SK-N-MC (cell line): ENCODE measurements around the gene LRRC27.

Source experiments
- DNase-seq: peaks from one replicate; pipeline ENCODE4 v3.0.0-alpha.2; 2011; ENCODE audit warnings: low read depth, low spot score
- H3K27ac ChIP-seq: fragments of 200-600 bp; sonication (generic); 2 replicates; pipeline ENCODE4 v1.5.1; 2016; ENCODE audit warnings: mixed run types
- H3K36me3 ChIP-seq: fragments of 200-600 bp; sonication (generic); 2 replicates; pipeline ENCODE4 v1.6.1; 2017; ENCODE audit warnings: antibody characterized with exemption, low read length, mixed read lengths; ENCODE audit not compliant: insufficient read depth
- H3K4me3 ChIP-seq: fragments of 200-600 bp; sonication (generic); 2 replicates; pipeline ENCODE4 v1.5.1; 2016
- H3K9ac ChIP-seq: fragments of 200-600 bp; sonication (generic); 2 replicates; pipeline ENCODE4 v1.8.0; 2017; ENCODE audit warnings: mixed run types, mixed read lengths; ENCODE audit not compliant: insufficient read length
- H3K9me3 ChIP-seq: fragments of 200-600 bp; sonication (generic); 2 replicates; pipeline ENCODE4 v1.6.1; 2017; ENCODE audit warnings: low read depth, mild to moderate bottlenecking, antibody characterized with exemption, low read length, moderate library complexity, mixed read lengths
- EZH2 ChIP-seq: fragments of 200-600 bp; sonication (generic); IDR thresholded peaks from one replicate; pipeline ENCODE4 v1.6.1; 2017; ENCODE audit warnings: antibody characterized with exemption
- FOXP2 ChIP-seq: optimal IDR thresholded peaks from 2 replicates; pipeline ENCODE3; 2011; ENCODE audit warnings: mild to moderate bottlenecking, moderate library complexity; ENCODE audit not compliant: insufficient read depth; ENCODE audit errors: extremely low read length, control extremely low read depth
- POLR2AphosphoS5 ChIP-seq: IDR thresholded peaks from 2 replicates; pipeline ENCODE4 v1.6.1; 2012; ENCODE audit warnings: mild to moderate bottlenecking, low read depth, low read length, borderline replicate concordance

The LRRC27 gene

DNA sequence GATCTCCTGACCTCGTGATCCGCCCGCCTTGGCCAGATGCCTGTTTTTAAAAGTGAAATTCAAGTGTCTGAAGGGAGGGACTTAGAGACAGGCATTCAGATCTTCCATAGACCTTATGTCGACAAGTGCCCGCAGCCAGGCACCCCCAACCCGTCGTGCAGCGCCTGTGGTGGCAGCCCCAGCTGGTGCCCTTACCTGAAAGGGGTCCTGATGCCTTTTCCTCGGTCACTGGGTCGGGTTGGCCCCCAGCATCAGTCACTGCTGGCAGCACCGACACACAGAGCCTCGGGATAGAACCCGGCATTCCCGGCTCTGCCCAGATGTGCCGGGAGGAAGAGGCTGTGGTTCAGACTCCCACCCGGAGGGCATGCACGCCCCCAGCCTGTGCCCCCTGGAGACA, 23.3 kb downstream of the LRRC27 start:
- TF ChIP-seq EZH2 (no peak), FOXP2 (no peak), POLR2AphosphoS5 (no peak)
- Histone ChIP-seq H3K9me3 (no peaks in the 10 kb centered on the region), H3K4me3 (no peak overlapping the region), H3K9ac (no peak overlapping the region), H3K36me3 (no peaks in the 10 kb centered on the region), H3K27ac (no peak overlapping the region)
- no peak for DNase-seq

DNA sequence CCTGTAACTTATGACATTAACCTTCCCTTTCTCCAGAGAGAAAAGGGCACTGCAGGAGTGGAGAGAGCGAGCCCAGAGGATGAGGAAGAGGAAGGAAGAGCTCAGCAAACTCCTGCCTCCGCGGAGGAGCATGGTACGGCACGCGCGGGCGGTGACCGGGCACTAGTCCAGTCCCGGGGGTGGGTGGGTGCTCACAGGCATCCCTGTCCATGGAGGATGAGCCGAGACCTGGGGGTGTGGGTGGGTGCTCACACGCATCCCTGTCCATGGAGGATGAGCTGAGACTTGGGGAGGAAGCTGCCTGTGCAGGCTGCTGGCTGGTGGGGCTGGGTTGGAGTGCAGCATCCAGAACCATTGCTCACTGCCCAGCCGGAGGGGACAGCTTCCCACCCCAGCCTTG, 23.8 kb downstream of the LRRC27 start:
- TF ChIP-seq EZH2 (no peak), FOXP2 (no peak), POLR2AphosphoS5 (no peak)
- no peaks in the 10 kb centered on the region for H3K9me3 ChIP-seq

GRCh38 chr10:132356621-132357195, 24.7 kb downstream of the LRRC27 start:
- Histone ChIP-seq H3K36me3 (no peaks in the 10 kb centered on the region), H3K9me3 (no peaks in the 10 kb centered on the region), H3K27ac (no peak overlapping the region), H3K4me3 (no peak overlapping the region), H3K9ac (no peak overlapping the region)
- no peak for DNase-seq
- TF ChIP-seq EZH2 (no peak), POLR2AphosphoS5 (no peak), FOXP2 (no peak)

More for the DNA sequence above, 23.8 kb downstream of the LRRC27 start:
- Histone ChIP-seq H3K4me3 (no peak overlapping the region), H3K36me3 (no peaks in the 10 kb centered on the region), H3K27ac (no peak overlapping the region), H3K9ac (no peak overlapping the region)
- DNase-seq = no peak

- no peaks in the 10 kb centered on the region for H3K9me3 ChIP-seq
- TF ChIP-seq FOXP2 (no peak), POLR2AphosphoS5 (no peak), EZH2 (no peak)
- H3K36me3 ChIP-seq = no peaks in the 10 kb centered on the region
- no peak overlapping the region for H3K4me3 ChIP-seq
- H3K27ac ChIP-seq = no peak overlapping the region
- DNase-seq = no peak
- no peak overlapping the region for H3K9ac ChIP-seq
Observed at GRCh38 chr10:132357286-132358058, 25.5 kb downstream of the LRRC27 start.

- no peaks in the 10 kb centered on the region for H3K9me3 ChIP-seq
- no peak for DNase-seq
Observed at GRCh38 chr10:132359305-132360040, 27.5 kb downstream of the LRRC27 start.

GRCh38 chr10:132360766-132361447, 28.9 kb downstream of the LRRC27 start:
- Histone ChIP-seq H3K36me3 (no peaks in the 10 kb centered on the region; the same call in 1 of the 2 replicates), H3K9me3 (no peaks in the 10 kb centered on the region), H3K9ac (no peak overlapping the region), H3K4me3 (no peak overlapping the region), H3K27ac (no peak overlapping the region)
- no peak for DNase-seq
- TF ChIP-seq FOXP2 (no peak), POLR2AphosphoS5 (no peak), EZH2 (no peak)

More at GRCh38 chr10:132359305-132360040, 27.5 kb downstream of the LRRC27 start:
- Histone ChIP-seq H3K27ac (no peak overlapping the region), H3K4me3 (no peak overlapping the region), H3K36me3 (no peaks in the 10 kb centered on the region; the same call in 1 of the 2 replicates), H3K9ac (no peak overlapping the region)
- TF ChIP-seq EZH2 = no peak
- no peak for TF ChIP-seq POLR2AphosphoS5
- no peak for TF ChIP-seq FOXP2

DNA sequence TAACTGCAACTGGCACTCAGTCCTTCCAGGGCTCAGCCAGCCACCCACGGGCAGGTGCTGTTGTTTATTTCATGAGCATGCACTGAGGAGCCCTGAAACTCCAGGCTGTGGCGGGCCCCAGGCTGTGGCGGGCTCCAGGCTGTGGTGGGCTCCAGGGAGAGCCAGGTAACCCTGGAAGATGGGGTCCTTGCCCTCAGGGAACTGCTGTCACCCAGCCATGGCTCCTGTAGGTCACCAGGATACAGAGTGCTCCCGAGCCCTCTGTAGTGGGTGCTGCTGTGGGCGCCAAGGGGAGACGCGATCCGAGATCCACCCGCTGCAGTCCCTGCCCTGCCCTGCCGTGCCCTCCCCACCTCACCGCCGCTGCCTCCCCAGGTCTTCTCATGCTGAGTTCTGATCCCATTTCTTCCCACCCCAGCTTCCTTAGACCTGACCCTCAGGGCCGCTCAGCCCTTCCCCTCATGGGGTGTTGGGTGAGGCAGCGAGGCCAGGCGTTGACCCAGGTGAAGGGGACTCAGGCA, 29.6 kb downstream of the LRRC27 start:
- H3K9ac ChIP-seq = no peak overlapping the region
- H3K36me3 ChIP-seq = no peaks in the 10 kb centered on the region; the same call in 1 of the 2 replicates
- no peak for TF ChIP-seq EZH2
- no peak for TF ChIP-seq FOXP2
- TF ChIP-seq POLR2AphosphoS5 = no peak
- no peak overlapping the region for H3K27ac ChIP-seq
- no peak for DNase-seq
- H3K9me3 ChIP-seq = no peaks in the 10 kb centered on the region
- no peak overlapping the region for H3K4me3 ChIP-seq

DNA sequence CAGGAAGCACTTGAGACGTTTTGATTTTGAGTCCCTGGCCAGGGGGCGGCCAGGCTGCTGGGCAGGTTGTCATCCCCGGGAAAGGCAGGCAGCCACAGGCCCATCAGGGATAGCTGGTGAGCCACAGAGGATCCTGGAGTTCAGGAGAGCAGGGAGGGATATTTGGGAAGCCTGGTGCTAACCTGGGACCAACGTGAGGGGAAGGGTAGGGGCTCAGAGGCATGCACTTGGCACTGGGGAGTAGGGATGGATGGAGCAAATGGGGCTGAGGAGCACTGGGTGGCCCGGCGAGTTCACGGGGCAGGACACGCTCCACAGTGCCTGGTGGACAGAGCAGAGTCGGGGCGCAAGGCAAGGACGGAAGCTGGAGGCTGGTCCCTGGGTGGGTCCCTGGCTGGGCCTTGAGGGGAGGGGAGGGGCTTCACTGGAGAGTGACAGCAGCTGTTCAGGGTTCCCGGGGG, 30.2 kb downstream of the LRRC27 start:
- H3K9me3 ChIP-seq = no peaks in the 10 kb centered on the region
- H3K27ac ChIP-seq = no peak overlapping the region
- DNase-seq = no peak
- H3K36me3 ChIP-seq = no peaks in the 10 kb centered on the region; the same call in 1 of the 2 replicates
- no peak for TF ChIP-seq FOXP2
- no peak for TF ChIP-seq POLR2AphosphoS5
- no peak for TF ChIP-seq EZH2
- H3K9ac ChIP-seq = no peak overlapping the region
- H3K4me3 ChIP-seq = no peak overlapping the region
